Stomach smooth muscle (tissue), 2 donors: ENCODE measurements around the gene ARRB1.

Source experiments
- H3K27ac ChIP-seq: one replicate; pipeline ENCODE4 v1.7.0; 2013; ENCODE audit warnings: mild to moderate bottlenecking, low read length, inconsistent platforms
- H3K27me3 ChIP-seq, 2 donors: one replicate each; pipeline ENCODE4 v1.7.0; 2013; ENCODE audit warnings: low read length in 2 of 2; ENCODE audit not compliant: insufficient read depth in 2 of 2, control insufficient read depth in 1 of 2
- H3K36me3 ChIP-seq, 2 donors: one replicate each; pipeline ENCODE4 v1.7.0; 2013; ENCODE audit warnings: low read length in 2 of 2; ENCODE audit not compliant: control insufficient read depth in 2 of 2, insufficient read depth in 2 of 2
- H3K4me1 ChIP-seq: one replicate; pipeline ENCODE4 v1.7.0; 2013; ENCODE audit warnings: low read length; ENCODE audit not compliant: control insufficient read depth, insufficient read depth
- H3K4me3 ChIP-seq, 2 donors: one replicate each; pipeline ENCODE4 v1.7.0; 2013; ENCODE audit warnings: low read length in 2 of 2
- H3K9ac ChIP-seq, 2 donors: one replicate each; pipeline ENCODE4 v1.7.0; 2013; ENCODE audit warnings: low read length in 2 of 2, mild to moderate bottlenecking in 1 of 2
- H3K9me3 ChIP-seq, 2 donors: one replicate each; pipeline ENCODE4 v1.7.0; 2013; ENCODE audit warnings: low read length in 2 of 2; ENCODE audit not compliant: control insufficient read depth in 2 of 2
- donor health status: healthy.
- donor health status: Pancreatic carcinoma.

The ARRB1 gene

DNA sequence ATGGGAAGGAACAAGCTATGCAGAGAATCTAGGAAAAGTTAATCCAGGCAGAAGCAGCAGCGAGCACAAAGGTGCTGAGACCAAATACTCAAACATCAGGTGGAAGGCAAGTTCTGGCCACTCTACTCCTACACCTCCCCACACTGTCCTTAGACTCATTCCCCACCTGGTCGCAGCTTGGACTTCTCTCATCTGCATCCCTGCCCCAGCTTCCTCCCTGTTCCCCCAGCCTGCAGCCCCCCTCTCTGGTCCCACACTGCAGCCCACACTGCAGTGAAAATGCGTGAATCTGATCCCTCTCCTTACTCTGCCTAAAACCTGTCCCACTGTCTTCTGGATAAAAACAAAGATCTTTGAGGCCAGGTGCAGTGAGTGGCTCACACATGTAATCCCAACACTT is 101.8 kb downstream of the ARRB1 start:
- Histone ChIP-seq H3K4me3 (no peak overlapping the region), H3K27ac (no peak overlapping the region), H3K27me3 (peaks cover 6 to 7% of the 10 kb centered on the region in 2 donors)

DNA sequence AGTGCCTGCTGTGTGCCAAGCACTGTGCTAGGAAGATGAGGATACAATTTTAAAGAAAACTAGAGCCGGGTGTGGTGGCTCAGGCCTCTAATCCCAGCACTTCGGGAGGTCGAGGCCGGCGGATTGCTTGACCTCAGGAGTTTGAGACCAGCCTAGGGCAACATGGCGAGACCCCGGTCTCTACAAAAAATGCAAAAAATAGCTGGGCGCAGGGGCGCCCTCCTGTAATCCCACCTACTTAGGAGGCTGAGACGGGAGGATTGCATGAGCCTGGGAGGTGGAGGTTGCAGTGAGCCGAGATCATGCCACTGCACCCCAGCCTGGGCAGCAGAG is 102.6 kb downstream of the ARRB1 start:
- Histone ChIP-seq H3K27me3 (peaks cover 6 to 7% of the 10 kb centered on the region in 2 donors), H3K36me3 (no peaks in the 10 kb centered on the region), H3K4me3 (no peak overlapping the region), H3K9me3 (no peaks in the 10 kb centered on the region), H3K27ac (no peak overlapping the region), H3K9ac (no peak overlapping the region), H3K4me1 (peaks cover 5% of the 10 kb centered on the region)

More for the DNA sequence above, 101.8 kb downstream of the ARRB1 start:
- Histone ChIP-seq H3K36me3 (no peaks in the 10 kb centered on the region), H3K4me1 (peaks cover 5% of the 10 kb centered on the region), H3K9me3 (no peaks in the 10 kb centered on the region), H3K9ac (no peak overlapping the region)

- Histone ChIP-seq H3K9me3 (no peaks in the 10 kb centered on the region), H3K9ac (no peak overlapping the region), H3K27ac (no peak overlapping the region), H3K4me1 (peaks cover 8% of the 10 kb centered on the region), H3K27me3 (peaks cover 17 to 22% of the 10 kb centered on the region in 2 donors), H3K36me3 (no peaks in the 10 kb centered on the region), H3K4me3 (no peak overlapping the region)
Observed at GRCh38 chr11:75246671-75247350, 104.7 kb downstream of the ARRB1 start.

DNA sequence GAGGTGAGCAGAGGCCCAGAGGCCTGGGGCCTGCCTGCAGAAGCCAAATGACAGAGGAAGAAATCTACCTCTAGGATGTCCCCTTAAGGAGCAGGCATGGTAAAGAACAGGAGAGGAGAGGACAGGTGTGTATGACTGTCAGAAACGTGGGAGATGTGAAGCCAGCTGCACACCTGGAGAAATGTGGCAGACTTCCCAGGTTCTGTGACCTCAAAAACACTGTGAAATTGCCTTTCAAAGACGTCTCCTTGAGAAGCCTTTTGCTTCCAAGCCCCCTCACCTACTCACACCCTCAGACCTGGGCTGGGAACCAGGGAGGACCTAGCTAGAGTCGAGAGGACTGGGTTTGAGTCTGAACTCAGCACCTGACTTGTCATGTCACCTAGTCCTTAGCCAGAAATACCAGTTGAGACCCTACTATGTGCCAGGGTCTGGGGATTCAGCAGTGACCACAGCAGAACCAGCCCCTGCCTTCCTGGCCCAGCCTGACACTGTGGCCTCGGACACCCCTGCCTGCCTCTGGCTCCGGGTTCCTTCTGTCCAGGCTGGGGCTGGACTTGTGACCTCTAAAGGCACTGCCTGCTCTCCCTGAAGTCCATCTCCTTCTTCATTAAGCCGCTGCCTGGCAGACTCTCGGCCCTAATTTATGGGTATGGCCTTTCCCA is 105.3 kb downstream of the ARRB1 start:
- peaks cover 17 to 24% of the 10 kb centered on the region in 2 donors for H3K27me3 ChIP-seq
- H3K4me1 ChIP-seq: peaks cover 9% of the 10 kb centered on the region
- no peak overlapping the region for H3K4me3 ChIP-seq
- H3K9me3 ChIP-seq: no peaks in the 10 kb centered on the region
- no peak overlapping the region for H3K9ac ChIP-seq
- no peak overlapping the region for H3K27ac ChIP-seq
- no peaks in the 10 kb centered on the region for H3K36me3 ChIP-seq

- H3K27ac ChIP-seq: no peak overlapping the region
- H3K27me3 ChIP-seq: peaks cover 18 to 30% of the 10 kb centered on the region in 2 donors
- H3K36me3 ChIP-seq: no peaks in the 10 kb centered on the region
- H3K9ac ChIP-seq: no peak overlapping the region
- H3K9me3 ChIP-seq: no peaks in the 10 kb centered on the region
- peaks cover 15% of the 10 kb centered on the region for H3K4me1 ChIP-seq
- no peak overlapping the region for H3K4me3 ChIP-seq
Observed at GRCh38 chr11:75245356-75246005, 106.0 kb downstream of the ARRB1 start.

DNA sequence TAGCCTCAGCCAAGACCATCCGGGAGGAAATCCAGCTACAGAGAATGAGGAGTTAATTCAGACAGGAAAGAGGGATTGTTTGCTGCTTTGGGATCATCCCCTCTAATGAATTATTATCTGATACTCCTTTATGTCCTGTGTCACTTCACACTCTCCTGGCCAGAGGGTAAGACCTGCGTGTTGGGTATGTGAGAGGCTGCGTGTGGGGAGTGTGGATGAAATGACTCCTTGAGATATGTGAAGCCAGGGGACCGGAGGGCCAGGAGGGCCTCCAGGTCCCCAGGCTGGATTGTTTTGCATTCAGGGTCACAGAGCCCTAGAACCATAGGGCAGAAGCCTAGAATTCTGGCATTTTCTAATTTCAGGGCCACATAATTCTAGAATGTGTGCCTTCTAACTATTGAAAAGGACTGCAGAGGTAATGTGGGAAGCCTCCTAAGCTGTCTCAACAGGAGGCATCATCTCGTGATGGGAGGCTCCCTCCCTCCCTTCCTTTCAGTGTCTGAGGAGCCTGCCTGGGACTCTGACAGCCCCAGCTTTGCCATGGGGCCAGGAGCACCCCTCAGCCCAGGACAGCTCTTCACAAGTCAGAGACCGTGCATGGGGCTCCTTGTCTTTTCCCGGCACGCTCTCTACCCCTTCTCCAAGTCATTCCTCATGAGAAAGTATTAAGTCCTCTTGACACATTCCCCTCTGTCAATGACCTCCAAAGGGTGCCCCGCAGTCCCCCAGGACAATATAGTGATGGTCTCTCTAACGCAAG is 107.2 kb downstream of the ARRB1 start:
- peaks cover 22 to 39% of the 10 kb centered on the region in 2 donors for H3K27me3 ChIP-seq
- H3K4me3 ChIP-seq: no peak overlapping the region
- H3K27ac ChIP-seq: no peak overlapping the region
- peaks cover 18% of the 10 kb centered on the region for H3K4me1 ChIP-seq
- no peaks in the 10 kb centered on the region for H3K36me3 ChIP-seq
- no peaks in the 10 kb centered on the region for H3K9me3 ChIP-seq
- H3K9ac ChIP-seq: no peak overlapping the region

- no peaks in the 10 kb centered on the region for H3K9me3 ChIP-seq
- H3K27me3 ChIP-seq: peaks cover 27 to 40% of the 10 kb centered on the region in 2 donors
- H3K4me3 ChIP-seq: no peak overlapping the region
- H3K27ac ChIP-seq: no peak overlapping the region
- no peaks in the 10 kb centered on the region for H3K36me3 ChIP-seq
- peaks cover 13% of the 10 kb centered on the region for H3K4me1 ChIP-seq
- H3K9ac ChIP-seq: no peak overlapping the region
Observed at GRCh38 chr11:75242722-75243600, 108.5 kb downstream of the ARRB1 start.

- peaks cover 13% of the 10 kb centered on the region for H3K4me1 ChIP-seq
- H3K27me3 ChIP-seq: peaks cover 28 to 42% of the 10 kb centered on the region in 2 donors
- no peaks in the 10 kb centered on the region for H3K9me3 ChIP-seq
- H3K4me3 ChIP-seq: peak overlapping the region in 1 of 2 donors; percentile 70
- no peaks in the 10 kb centered on the region for H3K36me3 ChIP-seq
- no peak overlapping the region for H3K27ac ChIP-seq
- no peak overlapping the region for H3K9ac ChIP-seq
Observed at GRCh38 chr11:75241906-75242644, 109.4 kb downstream of the ARRB1 start.

DNA sequence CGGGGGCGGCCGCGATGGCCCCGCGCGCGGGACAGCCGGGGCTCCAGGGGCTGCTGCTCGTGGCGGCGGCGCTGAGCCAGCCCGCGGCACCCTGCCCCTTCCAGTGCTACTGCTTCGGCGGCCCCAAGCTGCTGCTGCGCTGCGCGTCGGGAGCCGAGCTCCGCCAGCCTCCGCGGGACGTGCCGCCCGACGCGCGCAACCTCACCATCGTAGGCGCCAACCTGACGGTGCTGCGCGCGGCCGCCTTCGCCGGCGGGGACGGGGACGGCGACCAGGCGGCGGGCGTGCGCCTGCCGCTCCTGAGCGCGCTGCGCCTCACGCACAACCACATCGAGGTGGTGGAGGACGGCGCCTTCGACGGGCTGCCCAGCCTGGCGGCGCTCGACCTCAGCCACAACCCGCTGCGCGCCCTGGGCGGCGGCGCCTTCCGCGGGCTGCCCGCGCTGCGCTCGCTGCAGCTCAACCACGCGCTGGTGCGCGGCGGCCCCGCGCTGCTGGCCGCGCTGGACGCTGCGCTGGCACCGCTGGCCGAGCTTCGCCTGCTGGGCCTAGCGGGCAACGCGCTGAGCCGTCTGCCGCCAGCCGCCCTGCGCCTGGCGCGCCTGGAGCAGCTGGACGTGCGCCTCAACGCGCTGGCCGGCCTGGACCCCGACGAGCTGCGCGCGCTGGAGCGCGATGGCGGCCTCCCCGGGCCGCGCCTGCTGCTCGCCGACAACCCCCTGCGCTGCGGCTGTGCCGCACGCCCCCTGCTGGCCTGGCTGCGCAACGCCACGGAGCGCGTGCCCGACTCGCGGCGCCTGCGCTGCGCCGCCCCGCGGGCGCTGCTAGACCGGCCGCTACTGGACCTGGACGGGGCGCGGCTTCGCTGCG is 110.2 kb downstream of the ARRB1 start:
- peak overlapping the region in 1 of 2 donors; percentile 70 for H3K4me3 ChIP-seq

More for the DNA sequence above, 110.2 kb downstream of the ARRB1 start:
- Histone ChIP-seq H3K36me3 (no peaks in the 10 kb centered on the region), H3K4me1 (peaks cover 13% of the 10 kb centered on the region), H3K9me3 (no peaks in the 10 kb centered on the region), H3K27ac (no peak overlapping the region), H3K27me3 (peaks cover 28 to 42% of the 10 kb centered on the region in 2 donors), H3K9ac (no peak overlapping the region)
